ENCODE measurements around the gene TCF12.

Gene TCF12

GRCh38 chr15:57228395-57228794 lies 310.0 kb downstream of the TCF12 start:
- no peak for DNase-seq

DNA sequence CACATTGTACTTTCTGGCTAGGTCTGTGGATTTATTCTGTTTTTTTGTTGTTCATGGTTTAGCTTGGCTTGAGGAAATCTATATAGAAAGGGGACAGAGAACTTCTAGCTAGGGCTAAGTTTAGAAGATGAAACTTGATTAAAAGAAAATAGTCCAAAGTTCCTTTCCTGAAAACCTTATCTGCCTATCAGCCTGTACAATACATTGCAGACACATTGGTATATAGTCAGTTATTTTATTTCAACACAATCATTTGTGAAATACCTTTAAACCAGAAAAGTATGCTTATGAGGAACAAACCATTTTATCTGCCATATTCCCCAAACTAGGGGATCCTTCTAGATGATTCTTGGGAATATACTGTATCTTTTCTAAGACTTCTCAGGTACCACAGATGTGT lies 310.6 kb downstream of the TCF12 start:
- no peak for DNase-seq

DNA sequence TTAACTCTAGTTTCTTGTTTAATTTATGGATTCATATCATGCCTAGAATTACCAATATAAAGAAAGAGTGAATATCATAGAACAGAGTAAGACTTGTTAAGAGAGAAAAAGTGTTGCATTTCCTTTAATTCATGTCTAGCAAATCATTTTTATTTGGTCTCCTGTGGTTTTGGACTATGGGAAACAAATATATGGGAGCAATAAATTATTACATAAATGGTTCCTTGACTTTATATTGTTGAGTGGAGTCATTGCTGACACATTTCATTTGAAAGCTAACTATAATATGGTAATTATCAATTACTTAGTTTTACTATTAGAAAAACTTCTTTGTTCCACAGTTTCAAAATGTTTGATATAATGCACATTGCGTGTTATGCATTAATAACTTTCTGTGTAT lies 313.1 kb downstream of the TCF12 start:
- DNase-seq, result no peak

DNA sequence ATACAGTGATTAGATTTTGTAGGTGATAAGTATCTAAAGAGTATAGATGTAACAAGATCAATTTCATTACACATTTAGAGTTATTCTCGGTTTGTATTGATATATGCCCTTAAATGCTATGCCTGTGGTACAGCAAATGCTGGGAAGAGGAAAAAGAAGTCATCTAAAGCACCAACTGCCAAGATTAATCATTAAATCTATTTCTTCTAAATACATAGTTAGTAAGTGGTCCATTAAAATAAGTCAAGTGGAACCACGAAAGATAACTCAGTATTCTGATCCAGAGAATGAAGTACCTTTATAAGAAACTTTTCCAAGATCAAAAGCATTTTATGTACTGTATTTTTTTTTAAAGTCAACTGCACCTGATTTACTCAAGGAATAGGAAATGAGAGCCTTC lies 315.7 kb downstream of the TCF12 start:
- no peak for DNase-seq

- DNase-seq, result no peak
These were observed 316.7 kb downstream of the TCF12 start for GRCh38 chr15:57235186-57235585.

GRCh38 chr15:57235873-57236272 lies 317.4 kb downstream of the TCF12 start:
- no peak for DNase-seq

- no peak for DNase-seq
These were observed 318.3 kb downstream of the TCF12 start for GRCh38 chr15:57236561-57237300.

GRCh38 chr15:57237301-57237642 lies 318.8 kb downstream of the TCF12 start:
- DNase-seq, result no peak

GRCh38 chr15:57237676-57238075 lies 319.2 kb downstream of the TCF12 start:
- DNase-seq, result no peak

- DNase-seq, result no peak
These were observed 326.7 kb downstream of the TCF12 start for GRCh38 chr15:57245130-57245529.

DNA sequence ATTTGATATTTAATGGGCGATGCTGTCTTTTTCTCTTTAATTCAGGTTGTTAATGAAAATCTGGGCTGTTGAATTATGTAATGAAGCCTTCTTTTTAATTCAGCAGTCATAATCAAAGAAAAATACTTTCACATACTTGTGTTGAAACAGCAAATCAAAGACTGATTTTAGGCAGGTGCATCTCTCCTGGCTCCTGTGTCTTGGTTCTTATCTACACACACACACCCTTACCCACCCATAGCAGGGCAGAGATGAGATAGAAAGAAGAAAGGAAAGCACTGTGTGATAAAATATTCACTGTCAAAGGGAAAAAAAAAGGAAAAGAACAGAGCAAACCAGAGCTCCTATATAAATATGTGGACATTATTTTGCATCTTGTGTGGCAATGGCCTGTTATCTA lies 327.3 kb downstream of the TCF12 start:
- DNase-seq, result no peak

GRCh38 chr15:57248074-57248473 lies 329.6 kb downstream of the TCF12 start:
- DNase-seq, result no peak

DNA sequence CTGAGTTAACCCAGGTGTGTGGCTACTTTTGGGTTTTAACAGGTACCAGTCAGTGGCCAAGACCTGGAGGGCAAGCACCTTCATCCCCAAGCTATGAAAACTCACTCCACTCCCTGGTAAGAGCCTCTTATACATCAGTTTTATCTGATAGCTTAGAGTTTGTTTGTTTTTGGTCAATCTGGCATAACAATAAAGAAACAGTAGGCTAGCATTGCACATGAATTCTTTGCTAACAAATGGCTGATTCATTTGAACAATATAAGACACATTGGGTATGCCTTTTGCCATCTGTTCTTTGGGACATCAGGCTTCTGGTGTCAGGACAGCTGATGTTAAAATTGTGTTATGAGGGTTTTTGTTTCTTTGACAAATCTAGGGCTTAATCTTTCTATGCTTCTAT lies 332.9 kb downstream of the TCF12 start:
- no peak for DNase-seq

GRCh38 chr15:57251941-57252340 lies 333.5 kb downstream of the TCF12 start:
- no peak for DNase-seq

DNA sequence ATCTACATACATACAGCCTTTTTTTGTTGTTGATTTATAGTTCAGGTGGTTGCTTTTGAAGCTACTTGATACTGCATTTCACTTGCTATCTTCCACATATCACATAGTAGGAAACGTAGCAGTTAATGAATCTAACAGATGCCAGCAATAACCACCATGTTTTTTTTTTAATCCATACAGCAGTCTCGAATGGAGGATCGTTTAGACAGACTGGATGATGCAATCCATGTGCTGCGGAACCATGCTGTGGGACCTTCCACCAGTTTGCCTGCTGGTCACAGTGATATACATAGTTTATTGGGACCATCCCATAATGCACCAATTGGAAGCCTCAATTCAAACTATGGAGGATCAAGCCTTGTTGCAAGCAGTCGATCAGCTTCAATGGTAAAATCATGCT lies 334.6 kb downstream of the TCF12 start:
- no peak for DNase-seq

- no peak for DNase-seq
These were observed 335.1 kb downstream of the TCF12 start for GRCh38 chr15:57253500-57253899.

DNA sequence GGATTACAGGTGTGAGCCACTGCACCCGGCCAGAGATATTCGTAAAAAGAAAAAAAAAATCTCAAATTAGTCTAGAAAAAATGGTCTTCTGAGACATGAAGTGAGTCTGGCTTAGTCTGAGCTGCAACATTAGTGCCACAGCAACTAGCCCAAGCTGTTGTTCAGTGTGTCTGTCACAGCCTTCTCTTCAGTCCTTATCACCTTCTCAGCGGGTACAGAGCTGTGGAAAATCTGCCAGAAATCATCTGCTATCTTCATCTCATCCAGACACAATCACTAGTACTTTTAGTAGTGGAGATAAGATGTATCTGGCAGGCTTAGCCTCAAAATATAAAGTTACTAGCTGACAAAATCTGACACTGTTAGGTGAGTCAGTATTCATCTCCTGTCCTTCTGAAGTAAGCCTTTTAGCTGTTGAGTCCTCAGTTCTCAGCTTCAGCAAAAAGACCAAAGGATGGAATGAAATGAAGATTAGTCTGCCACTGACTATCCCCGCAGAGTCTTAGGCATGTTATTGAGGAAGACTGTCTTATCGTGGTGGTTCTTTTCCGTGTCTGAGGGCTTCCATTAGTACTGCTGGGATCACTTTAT lies 337.4 kb downstream of the TCF12 start:
- DNase-seq, result no peak

- DNase-seq, result no peak
These were observed 338.5 kb downstream of the TCF12 start for GRCh38 chr15:57256939-57257338.

DNA sequence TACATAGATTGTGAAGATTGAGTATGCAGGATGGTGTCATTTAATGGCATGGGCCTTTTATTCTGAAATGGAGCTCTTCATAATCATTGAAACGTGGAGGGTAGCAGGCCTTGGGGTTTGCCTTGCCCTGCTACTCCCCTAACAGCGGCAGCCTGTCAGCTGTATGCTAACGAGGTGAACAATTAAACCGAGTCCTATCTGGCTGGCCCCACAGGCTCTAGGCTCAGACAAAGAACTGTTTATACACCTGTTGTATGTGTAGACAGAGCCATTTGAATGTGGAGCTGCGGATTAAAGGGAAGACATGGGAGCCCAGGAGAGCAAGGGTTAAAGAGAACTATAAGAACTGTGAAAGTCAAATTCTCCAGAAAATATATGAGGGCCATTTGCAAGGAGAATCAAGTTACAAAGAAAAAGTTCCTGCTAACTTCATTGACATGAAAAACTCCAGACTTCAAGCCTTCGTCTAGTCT lies 341.2 kb downstream of the TCF12 start:
- no peak for DNase-seq

- no peak for DNase-seq
These were observed 345.1 kb downstream of the TCF12 start for GRCh38 chr15:57263520-57263919.

DNA sequence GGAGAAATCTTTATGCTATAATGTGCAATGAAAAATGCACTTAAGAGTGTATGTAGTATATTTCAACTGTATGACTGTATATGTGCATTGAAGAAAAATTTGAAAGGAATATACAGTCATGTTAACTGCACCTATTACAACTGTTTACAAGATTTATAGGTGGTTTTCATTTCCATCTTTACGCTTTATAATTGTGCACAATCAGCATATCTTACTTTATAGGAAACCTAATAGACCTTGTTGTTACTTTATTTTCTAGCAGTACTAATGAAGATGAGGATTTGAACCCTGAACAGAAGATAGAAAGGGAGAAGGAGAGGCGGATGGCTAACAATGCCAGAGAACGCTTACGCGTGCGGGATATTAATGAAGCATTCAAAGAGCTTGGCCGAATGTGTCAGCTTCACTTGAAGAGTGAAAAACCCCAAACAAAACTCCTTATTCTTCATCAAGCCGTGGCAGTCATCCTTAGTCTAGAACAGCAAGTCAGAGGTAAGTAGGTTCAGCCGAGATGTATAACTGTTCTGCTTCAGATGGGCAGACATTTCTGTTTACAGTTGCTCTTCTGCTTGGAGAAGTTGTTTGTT lies 354.4 kb downstream of the TCF12 start:
- no peak for DNase-seq

DNA sequence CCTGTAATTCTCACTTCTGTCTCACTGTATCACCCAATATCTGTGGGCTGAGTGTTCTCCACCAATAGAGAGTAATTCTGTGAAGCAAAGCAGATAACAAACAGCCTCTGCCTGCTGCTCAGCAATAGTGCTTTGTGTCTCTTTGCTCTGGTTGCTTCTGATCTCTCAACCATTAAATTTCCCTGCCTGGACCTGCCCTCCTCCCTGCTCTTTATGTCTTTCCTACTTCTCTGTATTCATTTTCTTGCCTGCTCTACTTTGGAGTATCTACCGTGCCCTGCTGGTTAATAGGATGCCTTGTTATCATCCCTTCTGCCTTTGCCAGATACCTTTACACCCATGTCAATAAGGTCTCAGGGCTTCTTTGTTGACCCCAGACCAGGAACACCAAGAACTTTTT lies 355.0 kb downstream of the TCF12 start:
- no peak for DNase-seq

DNA sequence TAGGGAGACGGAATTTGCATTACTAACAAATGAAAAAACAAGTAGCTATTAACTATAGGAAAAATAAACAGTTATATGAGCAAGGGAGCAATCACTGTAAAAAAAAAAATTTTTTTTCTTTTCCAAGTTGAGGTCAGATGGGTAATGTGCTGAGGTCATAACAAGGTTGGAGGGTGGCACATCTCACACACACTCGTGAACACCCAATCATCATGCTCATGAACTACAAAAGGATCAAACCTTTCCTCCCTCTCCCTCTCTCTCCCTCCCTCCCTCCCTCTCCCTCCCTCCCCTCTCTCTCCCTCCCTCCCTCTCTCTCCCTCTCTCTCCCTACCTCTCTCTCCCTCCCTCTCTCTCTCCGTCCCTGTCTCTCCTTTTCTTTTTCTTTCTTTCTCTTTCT lies 360.0 kb downstream of the TCF12 start:
- DNase-seq, result no peak

- no peak for DNase-seq
These were observed 362.0 kb downstream of the TCF12 start for GRCh38 chr15:57280464-57280863.

DNA sequence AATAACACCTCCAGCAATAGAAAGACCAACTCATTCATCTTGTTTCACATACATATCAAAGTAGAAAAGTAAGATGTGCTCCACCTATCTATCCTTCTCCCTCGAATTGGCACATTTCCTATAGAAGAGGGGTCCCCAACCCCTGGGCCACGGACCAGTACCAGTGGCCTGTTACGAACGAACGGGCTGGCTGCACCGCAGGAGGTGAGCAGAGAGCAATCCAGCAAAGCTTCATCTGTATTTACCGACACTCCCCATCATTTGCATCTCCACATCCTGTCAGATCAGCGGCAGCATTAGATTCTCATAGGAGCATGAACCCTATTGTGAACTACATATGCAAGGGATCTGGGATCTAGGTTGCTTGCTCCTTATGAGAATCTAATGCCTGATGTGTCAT lies 362.9 kb downstream of the TCF12 start:
- DNase-seq, result no peak
